PC-9 (cell line): Measurements from ENCODE around the gene SSX5.

Source experiments
- EZH2 ChIP-seq: fragments of 200-600 bp; sonication (generic); IDR thresholded peaks from 2 replicates; pipeline ENCODE4 v1.8.0; 2017; ENCODE audit warnings: antibody characterized with exemption, low read depth
- TF ChIP-seq, protein P1 (sequence below): fragments of 200-600 bp; sonication (generic); conservative IDR thresholded peaks from 2 replicates; pipeline ENCODE4 v1.6.1; 2017; ENCODE audit warnings: mixed run types, antibody characterized with exemption, mild to moderate bottlenecking, moderate library complexity

DNA sequence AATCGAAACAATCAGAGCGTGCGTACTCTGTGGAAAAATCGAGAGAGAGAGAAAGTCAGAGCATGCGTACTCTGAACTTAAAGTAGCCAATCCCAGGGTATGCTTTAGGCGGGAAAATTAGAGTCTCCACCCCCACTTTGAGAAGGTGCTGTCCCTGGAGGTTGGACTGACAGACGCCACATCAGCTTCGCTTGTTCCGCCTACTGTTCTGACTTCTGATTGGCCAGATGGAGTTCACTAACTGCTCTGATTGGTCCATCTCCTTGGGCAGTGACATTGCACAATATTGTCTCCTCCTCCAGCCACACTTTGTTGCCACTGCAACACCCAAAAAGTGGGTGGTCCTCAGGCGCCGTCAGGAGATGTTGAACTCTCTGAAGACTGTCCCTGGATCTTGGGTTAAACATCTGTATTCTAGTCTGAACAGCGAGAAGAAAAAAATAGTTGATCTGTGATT, at the start of gene SSX5:
- TF ChIP-seq, protein P1, sequence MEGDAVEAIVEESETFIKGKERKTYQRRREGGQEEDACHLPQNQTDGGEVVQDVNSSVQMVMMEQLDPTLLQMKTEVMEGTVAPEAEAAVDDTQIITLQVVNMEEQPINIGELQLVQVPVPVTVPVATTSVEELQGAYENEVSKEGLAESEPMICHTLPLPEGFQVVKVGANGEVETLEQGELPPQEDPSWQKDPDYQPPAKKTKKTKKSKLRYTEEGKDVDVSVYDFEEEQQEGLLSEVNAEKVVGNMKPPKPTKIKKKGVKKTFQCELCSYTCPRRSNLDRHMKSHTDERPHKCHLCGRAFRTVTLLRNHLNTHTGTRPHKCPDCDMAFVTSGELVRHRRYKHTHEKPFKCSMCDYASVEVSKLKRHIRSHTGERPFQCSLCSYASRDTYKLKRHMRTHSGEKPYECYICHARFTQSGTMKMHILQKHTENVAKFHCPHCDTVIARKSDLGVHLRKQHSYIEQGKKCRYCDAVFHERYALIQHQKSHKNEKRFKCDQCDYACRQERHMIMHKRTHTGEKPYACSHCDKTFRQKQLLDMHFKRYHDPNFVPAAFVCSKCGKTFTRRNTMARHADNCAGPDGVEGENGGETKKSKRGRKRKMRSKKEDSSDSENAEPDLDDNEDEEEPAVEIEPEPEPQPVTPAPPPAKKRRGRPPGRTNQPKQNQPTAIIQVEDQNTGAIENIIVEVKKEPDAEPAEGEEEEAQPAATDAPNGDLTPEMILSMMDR = no peak
- no peak for TF ChIP-seq EZH2
